Hindlimb muscle (tissue), 1 donor: ENCODE measurements around the gene ZC3H4. TPM values are rescaled to one million over a fixed set of nuclear protein-coding genes. Genes with fewer than 3 reads are reported as not detected.

ENCODE experiments used
- DNase-seq: peaks from one replicate; pipeline ENCODE4 v3.0.0-alpha.2; 2013
- polyA plus RNA-seq: library from polyadenylated mRNA; unstranded; fragments of 120-200 nt; gene quantifications from one replicate; pipeline ENCODE4 v1.2.1, GENCODE V29; 2013; ENCODE audit not compliant: insufficient read length

Gene ZC3H4
- polyA plus RNA-seq, 1 donor = 30.4 TPM

DNA sequence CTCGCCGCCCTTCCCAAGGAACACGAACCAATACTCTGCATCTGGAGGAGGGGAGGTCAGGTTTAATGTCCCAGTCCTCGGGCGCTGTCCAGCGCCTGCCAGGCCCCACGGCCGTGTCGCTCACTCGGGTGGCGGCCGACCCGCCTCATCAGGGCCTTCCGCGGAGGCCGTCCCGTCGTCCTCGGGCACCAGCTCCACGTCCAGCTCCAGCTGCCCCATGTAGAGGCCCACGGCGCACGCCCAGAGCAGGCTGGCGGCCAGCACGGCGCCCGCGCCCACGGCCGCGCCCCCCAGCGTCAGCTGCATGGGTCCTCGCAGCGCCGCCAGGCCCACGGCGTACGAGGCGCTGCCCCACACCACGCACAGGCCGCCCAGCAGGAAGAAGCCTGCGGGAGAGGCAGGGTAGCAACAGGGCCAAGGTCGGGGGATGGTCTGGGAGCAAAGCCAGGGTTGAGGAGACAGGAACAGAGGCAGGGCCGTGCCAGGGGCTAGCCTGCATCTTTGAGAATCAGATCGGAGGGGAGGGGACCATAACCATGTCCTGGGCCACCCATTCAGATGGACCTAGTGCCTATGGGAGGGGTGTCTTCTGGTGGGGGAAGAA, 67.6 kb downstream of the ZC3H4 start:
- no peak for DNase-seq

DNA sequence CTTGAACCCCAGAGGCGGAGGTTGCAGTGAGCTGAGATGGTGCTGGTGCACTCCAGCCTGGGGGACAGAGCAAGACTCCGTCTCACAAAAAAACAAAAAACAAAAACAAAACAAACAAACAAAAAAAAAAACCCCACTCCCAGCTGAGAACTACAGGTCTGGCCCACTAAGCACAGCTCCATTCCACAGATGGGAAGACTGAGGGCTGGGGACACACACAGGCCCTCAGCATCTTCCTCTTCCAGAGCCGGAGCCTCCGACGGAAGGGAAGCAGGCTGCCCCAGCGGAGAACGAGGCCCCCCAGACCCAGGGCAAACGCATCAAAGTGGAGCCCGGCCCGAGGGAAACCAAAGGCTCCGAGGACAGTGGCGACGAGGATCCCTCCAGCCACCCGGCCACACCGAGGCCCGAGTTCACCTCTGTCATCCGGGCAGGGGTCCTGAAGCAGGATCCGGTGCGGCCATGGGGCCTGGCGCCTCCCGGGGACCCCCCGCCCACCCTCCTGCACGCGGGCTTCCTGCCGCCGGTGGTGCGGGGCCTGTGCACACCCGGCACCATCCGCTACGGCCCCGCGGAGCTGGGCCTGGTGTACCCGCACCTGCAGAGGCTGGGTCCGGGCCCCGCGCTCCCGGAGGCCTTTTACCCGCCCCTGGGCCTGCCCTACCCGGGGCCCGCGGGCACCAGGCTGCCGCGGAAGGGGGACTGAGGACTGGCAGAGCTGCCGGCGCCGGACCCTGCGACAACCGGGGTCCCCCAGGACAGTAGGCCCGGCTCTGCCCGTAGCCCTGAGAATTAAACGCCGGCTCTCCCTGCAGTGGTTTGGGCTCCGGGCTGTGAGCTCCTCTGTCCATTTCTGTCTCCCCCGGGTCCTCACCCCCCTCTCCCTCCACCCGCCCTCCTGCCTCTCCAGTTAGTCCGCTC, 68.4 kb downstream of the ZC3H4 start:
- no peak for DNase-seq

DNA sequence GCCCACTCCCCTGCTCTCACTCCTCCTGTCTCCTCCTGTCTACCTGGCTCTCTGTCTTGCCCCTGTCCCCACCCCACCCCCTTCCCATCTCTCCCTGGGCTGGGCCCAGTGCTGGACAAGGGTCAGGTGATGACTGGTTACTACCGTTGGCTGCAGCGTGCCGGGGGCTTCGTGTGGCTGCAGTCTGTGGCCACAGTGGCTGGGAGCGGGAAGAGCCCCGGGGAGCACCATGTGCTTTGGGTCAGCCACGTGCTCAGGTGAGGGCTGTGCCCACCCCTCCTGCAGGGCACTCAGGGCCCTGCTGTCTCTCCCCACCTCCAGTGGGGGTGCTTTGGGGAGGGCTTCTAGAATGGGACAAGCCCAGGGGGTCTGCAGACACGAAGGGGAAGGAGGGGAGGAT, 72.7 kb downstream of the ZC3H4 start:
- DNase-seq = no peak

DNA sequence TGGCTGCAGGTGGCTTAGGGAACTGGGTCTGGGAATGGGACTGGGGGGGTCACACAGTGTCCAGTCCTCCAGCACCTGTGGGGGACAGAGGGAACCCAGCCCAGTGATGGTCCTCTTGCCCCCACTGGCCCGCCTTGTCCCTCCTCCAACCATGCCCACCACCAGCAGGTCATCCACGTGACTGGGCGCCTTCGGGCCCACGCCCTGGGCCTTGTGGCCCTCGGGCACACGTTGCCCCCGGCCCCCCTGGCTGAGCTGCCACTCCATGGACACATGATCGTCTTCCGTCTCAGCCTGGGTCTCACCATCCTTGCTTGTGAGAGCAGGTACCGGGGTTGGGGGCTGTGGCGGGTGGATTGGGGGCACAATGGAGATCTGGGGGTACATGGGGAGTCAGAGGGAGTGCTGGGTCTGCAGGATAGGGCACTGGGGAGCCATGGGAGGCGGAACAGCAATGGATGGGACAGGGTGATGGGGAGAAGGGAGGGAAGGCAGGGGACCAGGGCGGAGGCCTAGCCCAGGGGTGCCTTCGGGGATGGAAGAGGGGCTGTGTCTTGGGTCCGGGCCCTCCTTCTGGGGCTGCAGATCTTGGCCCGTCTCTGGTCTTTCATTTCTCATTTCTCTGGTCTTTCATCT, 74.2 kb downstream of the ZC3H4 start:
- DNase-seq = no peak

DNA sequence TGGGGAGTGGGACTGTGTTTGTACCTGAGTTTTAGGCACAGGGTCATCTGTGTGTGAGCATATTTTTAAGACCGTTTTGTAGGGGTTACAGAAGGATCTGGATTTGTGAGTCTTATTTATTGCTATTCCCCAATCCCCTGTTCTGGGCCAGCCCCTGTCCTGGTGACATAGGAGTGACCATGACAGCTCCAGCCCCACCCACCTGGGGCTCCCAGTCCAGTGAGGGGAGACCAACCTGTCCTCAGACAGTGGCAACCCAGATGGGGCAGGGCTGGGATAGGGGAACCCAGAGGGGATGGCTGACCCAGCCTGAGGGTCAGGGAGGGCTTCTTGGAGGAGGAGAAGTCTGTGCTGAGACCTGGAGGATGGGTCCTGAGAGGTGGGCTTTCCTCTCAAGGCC, 75.8 kb downstream of the ZC3H4 start:
- no peak for DNase-seq

DNA sequence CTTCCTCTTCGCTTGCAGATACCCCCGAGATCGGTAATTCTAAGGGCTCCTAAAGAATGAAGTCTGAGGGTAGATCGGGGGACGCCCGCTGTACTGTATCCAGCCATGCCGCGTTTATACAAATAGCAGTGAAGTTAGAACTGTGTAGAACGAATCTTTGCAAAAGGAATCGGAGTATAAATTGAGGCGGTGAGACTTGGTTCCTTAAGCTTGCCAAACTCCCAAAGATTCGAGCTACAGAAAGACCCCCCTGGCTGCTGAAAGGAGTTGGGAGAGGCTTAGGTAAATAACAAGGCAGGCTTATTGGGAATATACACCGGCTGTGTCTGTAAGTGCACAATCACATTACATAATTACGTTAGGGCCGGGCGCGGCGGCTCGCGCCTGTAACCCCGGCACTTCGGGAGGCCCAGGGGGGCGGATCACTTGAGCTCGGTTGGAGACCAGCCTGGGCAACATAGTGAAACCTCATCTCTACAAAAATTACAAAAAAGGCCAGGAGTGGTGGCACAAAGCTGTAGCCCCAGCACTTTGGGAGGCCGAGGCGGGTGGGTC, 77.4 kb downstream of the ZC3H4 start:
- no peak for DNase-seq

DNA sequence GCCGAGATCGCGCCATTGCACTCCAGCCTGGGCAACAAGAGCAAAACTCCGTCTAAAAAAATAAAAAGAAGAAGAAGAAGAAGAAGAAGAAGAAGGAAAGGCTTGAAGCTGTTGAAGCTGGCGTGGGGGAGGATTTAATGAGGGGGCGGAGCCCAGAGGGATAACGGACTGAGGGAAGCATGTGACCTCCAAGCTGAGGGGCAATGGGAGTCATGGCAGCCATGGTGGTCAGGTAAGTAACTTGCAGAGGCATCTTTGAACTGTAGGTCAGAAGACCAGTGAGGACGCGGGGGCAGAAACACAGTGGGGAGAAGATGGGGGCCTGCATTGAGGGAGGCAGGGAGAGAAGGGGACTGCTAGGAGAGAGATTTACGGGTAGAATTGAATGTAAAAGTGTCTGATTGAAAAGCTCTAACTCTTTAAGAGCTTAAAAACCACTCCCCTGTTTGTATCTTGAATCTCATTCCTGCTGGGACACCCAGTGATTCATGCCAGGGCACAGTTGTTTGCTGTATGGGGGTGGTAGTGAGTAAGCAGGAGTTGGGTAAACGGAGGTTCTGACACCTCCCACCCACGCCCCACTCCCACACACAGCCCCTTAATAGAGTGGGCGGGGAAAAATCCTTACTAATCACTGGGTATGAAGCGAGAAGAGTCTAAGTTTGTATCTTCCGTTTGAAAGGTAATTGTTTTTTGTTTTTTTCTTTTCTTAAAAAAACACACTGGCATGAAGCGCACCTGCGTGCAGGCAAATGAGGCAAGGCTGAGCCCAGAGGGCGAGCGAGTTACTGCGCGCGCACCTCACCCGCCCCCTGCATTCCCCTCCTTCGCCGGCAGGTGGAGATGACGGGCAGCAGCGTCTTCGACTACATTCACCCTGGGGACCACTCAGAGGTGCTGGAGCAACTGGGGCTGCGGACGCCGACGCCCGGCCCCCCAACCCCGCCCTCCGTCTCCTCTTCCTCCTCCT, 78.2 kb downstream of the ZC3H4 start:
- DNase-seq = peak; percentile 83

DNA sequence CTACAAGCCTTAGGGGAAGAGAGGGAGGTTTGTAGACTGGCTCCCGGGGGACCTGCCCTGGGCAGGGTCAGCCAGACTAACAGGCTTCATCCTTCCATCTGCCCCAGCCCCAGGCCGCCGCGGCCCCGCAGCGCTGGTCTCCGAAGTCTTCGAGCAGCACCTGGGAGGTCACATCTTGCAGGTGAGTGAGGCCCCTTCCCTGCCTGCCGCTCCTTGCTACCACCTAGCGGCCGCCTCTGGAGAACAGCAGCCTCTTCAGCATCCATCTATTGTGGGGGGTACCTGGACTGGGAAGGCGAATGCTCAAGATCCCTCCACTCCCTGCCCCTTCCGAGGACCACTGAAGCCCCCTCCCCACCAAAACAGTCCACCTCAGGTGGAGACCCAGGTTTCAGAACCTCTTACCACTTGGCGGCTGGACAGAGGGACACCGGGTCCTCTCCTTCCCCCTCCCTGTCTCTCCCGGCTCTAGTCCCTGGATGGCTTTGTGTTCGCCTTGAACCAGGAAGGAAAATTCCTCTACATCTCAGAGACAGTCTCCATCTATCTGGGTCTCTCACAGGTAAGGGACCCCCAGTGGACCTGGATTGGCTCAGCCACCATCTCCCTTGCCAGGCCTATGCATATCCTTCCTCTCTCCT, 81.3 kb downstream of the ZC3H4 start:
- DNase-seq = no peak

DNA sequence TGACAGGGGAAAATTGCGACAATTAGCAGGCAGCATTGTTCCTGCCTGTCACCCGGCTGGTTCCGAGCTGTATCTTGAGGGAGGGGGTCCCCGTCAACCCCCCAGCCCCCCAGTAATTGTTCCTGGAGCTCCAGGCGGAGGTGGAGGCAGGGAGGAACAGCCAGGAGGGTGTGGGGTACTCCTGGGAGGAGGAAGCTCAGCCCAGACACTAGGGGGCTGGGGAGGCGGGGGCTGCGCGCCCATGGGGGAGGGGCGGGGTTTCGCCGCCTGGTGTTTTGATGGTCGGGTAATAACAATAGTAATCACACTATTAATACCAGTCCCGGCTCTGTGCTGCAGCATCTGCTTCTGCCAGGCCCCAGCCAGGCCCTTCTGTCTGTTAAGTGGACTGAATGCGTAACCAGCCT, 85.4 kb downstream of the ZC3H4 start:
- no peak for DNase-seq

DNA sequence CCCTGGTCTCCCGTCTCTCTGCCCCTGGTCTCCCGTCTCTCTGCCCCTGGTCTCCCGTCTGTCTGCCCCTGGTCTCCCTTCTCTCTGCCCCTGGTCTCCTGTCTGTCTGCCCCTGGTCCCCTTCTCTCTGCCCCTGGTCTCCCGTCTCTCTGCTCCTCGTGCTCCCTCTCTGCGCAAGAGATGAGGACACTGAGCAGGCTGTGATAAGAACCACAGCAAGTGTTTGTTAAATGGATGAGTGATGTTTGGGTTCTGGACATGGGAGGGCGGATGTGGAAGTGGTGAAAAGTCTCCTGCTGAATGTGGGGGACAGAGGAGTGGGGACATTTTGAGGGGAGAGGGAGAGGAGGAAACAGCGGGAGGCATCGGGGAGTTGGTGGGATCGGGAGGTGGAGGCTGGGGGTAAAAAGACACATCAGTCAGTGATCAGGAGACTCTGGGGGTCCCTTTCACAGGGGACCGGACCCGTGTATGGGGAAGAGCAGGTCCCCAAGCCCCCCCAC, 85.9 kb downstream of the ZC3H4 start:
- no peak for DNase-seq

DNA sequence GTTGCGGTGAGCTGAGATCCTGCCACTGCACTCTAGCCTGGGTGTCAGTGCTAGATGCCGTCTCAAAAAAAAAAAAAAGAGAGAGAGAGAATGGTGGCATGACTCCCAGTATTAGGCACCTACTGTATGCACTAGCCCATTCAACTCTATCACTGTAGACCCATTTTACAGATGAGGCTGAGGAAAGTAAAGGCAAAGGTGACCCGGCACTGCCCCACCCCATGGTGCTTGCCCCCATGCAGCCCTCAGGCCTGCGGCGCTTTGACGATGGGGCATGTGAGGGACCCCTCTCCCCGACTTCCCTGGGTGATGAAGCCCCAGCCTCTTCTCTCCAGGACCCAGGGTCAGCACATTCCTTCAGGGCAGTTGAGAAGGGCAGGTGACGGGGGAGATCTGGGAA, 86.7 kb downstream of the ZC3H4 start:
- no peak for DNase-seq

DNA sequence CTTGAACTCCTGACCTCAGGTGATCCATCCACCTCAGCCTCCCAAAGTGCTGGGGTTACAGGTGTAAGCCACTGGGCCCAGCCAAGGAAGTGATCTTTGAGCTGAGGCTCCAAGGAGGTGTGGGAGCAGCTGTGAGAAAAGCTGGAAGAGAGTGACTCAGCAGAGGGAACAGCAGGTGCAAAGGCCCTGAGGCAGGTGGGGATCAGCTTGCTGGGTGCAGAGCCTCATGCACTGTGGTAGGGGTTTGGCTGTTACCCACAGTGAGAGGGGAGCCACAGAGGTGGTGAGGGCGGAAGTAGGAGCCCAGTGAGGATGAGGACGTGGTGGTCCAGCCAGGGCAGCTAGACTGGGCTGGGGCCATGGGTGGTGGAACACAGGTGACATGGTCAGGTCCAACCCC, 87.4 kb downstream of the ZC3H4 start:
- DNase-seq = no peak

DNA sequence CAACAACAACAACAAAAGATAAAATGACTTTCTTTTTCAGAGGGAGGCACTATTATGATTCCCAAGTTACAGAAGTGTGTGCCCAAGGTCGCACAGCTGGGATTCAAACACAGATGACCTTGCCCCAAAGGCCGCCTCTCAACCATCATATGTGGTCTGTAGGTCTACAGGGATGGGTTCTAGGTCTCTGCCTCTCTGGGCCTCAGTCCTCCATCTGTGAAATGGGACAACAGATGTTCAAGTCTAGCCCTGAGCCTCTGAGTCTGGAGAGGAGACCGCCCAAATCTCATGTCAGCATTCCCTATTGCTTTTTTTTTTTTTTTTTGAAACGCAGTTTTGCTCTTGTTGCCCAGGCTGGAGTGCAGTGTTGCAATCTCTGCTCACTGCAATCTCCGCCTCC, 89.1 kb downstream of the ZC3H4 start:
- no peak for DNase-seq

DNA sequence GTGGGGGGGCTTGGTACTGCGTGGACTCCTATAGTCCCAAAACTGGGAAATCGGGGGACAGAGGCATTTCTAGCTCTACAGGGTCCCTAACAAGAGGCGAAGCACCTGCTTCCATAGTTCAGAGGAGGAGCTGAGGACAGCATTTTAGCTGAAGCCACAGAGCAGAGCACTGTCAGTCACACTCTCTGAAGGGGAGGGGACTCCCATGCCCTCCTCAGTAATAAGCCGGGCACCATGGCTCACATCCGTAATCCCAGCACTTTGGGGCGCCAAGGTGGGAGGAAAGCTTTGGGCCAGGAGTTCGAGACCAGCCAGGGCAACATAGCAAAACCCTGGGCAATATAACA, 90.2 kb downstream of the ZC3H4 start:
- no peak for DNase-seq

DNA sequence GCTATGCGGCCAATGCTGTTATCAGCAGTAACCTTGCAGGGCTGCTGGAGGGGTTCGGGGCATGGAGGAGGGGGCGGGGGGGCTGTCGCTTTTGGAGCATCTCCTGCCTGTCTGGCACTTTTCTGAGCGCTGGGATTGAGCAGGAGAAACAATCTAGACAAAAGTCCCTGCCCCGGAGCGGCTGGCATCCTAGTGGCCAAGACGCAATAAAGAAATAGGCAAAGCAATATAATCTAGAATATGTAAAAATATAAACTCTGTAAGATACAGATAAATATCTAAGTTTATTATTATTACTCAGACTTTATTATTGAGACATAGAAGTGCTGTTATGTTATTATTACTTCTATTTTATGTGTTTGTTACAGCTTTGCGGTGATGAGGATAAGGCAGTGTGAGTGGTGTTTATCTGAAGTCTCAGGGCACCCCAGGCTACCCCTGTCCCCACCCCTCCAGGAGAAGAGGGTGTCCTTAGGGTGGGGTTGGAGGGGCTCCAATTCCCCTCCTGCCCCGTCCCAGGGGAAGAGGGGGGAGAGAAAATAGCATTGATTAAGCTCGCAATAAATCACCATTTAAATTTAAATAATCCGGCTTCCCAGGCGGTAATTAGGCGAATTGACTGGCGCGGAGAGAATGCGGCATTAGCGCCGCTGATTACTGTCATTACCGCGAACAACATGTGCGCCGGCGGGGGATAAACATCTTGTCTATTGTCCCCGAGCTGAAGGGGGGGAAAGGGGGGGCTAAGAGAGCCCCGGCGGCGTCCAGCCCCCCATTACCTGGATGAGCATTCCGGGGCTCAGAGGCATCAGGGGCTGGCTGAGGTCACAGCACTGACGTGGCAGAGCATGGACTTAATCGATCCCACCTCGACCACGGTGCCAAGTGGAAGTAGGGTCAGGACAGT, 90.8 kb downstream of the ZC3H4 start:
- DNase-seq = no peak

DNA sequence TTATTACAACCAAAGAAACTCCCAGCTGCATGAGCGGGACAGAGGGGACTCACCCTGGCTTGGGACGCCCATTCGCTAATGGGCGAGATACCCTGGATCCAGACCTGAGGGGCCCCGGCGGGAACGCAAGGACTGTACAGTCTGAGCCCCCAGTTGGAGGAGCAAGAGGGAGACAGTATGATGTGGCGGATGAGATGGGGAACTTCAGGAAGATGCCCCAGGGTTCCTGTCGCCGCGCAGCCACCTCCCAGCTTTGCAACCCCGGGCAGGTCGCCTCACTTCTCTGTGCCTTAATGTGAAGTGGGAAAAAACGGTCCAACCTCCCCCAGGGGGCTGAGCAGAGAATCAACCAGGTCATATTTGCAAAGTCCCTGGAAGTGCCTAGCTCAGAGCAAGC, 91.4 kb downstream of the ZC3H4 start:
- DNase-seq = no peak

DNA sequence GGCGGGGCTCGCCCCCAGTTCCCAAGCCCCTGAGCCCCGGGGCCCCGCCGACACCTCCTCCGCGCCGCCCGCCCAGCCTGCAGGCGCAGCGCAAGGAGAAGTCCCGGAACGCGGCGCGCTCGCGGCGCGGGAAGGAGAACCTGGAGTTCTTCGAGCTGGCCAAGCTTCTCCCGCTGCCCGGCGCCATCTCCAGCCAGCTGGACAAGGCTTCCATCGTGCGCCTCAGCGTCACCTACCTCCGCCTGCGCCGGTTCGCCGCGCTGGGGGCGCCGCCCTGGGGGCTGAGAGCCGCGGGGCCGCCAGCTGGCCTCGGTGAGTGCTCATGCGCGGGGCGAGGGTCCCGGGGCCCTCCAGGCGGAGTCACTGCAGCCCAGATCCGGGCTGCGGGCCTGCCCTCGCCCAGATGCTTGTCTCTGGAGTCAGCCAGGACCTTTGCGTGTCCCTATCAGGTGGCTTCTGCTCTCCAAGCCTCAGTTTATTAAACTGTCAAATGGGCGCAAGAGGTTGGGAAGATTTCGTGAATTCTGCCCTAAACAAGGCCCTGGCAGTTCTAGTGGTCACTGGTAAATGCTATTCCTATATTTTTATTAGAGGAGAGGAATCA, 91.9 kb downstream of the ZC3H4 start:
- DNase-seq = no peak

DNA sequence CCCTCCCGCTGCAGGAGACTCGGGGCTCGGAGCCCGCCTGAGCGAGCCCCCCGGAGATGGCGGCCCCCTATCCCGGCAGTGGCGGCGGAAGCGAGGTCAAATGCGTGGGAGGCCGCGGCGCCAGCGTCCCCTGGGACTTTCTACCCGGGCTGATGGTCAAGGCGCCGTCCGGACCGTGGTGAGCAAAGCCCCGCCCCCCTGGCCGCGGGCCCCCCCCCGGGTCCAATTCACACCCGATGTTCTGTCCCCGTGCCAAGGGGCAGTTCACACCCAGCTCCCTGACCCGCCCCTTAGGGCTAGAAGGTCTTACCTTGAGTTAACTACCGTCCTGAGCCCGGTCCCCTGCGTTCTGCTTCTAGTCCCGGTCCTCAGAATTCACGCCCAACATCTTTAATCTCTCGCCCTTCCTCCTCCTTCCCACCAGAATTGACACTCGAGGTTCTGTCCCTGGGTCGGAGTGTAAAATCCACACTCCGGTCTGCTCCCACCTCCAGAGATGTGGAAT, 92.5 kb downstream of the ZC3H4 start:
- no peak for DNase-seq

DNA sequence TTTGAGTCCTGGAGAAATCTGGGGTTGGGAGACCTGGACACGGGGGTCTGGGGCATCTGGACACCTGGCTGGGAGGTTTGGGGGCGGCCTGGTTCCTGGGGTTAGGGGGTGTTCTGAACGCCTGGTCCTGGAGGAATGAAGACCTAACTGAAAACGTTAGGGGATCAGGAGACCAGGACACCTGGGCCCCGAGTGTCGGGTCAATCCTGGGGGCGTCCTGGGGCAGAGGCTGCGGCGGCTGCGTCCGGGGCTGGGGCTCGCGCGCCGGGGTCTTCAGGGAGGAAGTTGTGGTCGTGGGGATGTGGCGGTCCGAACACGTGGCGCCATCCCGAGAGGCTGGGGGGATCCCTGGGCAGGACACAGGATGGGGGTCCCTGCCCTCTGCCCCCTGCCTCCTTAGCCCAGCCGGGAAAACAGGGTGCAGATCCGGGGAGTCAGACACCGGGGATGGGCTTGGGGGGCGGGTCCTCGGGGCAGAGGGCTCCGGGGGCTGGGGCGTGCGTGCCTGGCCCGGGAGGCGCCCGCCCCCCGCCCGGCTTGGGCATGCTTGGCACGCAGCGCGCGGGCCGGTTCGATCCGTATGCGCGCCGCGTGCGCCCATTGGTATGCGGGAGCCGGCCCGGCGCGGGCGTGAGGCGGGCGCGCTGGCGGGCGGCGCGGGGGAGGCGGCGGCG, 93.3 kb downstream of the ZC3H4 start:
- DNase-seq = no peak
